ENCODE measurements around the gene VWA5B1.

- TF ChIP-seq GATA2 (IDR thresholded peaks at IDR 0.05; ENCODE audit: low read depth, low read length) (peak; percentile 69), GATA3 (IDR thresholded peaks at IDR 0.05; ENCODE audit: low read depth, low read length) (no peak)
Measured at GRCh38 chr1:20385630-20386029, 95.0 kb downstream of the VWA5B1 start.

All from SH-SY5Y (cell line).